GM10847 (cell line): Measurements from ENCODE around the gene SNU13.

Experiments used
- POLR2A ChIP-seq: IDR thresholded peaks from 2 replicates; pipeline ENCODE4 v1.6.1; 2011; ENCODE audit not compliant: insufficient read length; ENCODE audit errors: extremely low read depth

Gene SNU13

GRCh38 chr22:41658869-41659268 lies 29.8 kb downstream of the SNU13 start:
- no peak for TF ChIP-seq POLR2A

- TF ChIP-seq POLR2A = no peak
Measured at GRCh38 chr22:41657709-41658108, 31.0 kb downstream of the SNU13 start.

GRCh38 chr22:41656556-41656955 lies 32.1 kb downstream of the SNU13 start:
- no peak for TF ChIP-seq POLR2A

GRCh38 chr22:41654322-41654721 lies 34.3 kb downstream of the SNU13 start:
- no peak for TF ChIP-seq POLR2A

- TF ChIP-seq POLR2A = no peak
Measured at GRCh38 chr22:41650821-41651220, 37.8 kb downstream of the SNU13 start.

GRCh38 chr22:41650229-41650628 lies 38.4 kb downstream of the SNU13 start:
- TF ChIP-seq POLR2A = no peak

- no peak for TF ChIP-seq POLR2A
Measured at GRCh38 chr22:41648432-41648831, 40.2 kb downstream of the SNU13 start.

GRCh38 chr22:41647771-41648170 lies 40.9 kb downstream of the SNU13 start:
- TF ChIP-seq POLR2A = no peak

GRCh38 chr22:41642331-41643110 lies 46.1 kb downstream of the SNU13 start:
- TF ChIP-seq POLR2A = no peak

GRCh38 chr22:41641854-41642253 lies 46.8 kb downstream of the SNU13 start:
- no peak for TF ChIP-seq POLR2A

GRCh38 chr22:41638748-41639147 lies 49.9 kb downstream of the SNU13 start:
- TF ChIP-seq POLR2A = no peak

GRCh38 chr22:41638124-41638523 lies 50.5 kb downstream of the SNU13 start:
- TF ChIP-seq POLR2A = no peak

GRCh38 chr22:41636467-41636866 lies 52.2 kb downstream of the SNU13 start:
- TF ChIP-seq POLR2A = no peak

GRCh38 chr22:41625577-41625976 lies 63.1 kb downstream of the SNU13 start:
- TF ChIP-seq POLR2A = no peak
